Smooth muscle cell (in vitro differentiated cells): Measurements from ENCODE around the gene C2CD3. TPM values are rescaled to one million over a fixed set of nuclear protein-coding genes. Genes with fewer than 3 reads are reported as not detected.

Experiments used
- DNase-seq: peaks from one replicate; lab custom pipeline; 2025; ENCODE audit not compliant: unreplicated experiment; lab: John Stamatoyannopoulos, UW
- H2AFZ ChIP-seq: fragments of 200-600 bp; sonication (generic); 2 replicates; pipeline ENCODE4 v1.6.0; 2016; ENCODE audit warnings: antibody characterized with exemption, low read depth, mild to moderate bottlenecking
- H3F3A ChIP-seq: fragments of 200-600 bp; sonication (generic); 2 replicates; pipeline ENCODE4 v1.6.0; 2017; ENCODE audit warnings: antibody characterized with exemption, low read depth
- H3K27ac ChIP-seq: fragments of 200-600 bp; sonication (generic); 2 replicates; pipeline ENCODE4 v1.5.1; 2016; ENCODE audit warnings: low read depth, mild to moderate bottlenecking
- H3K27me3 ChIP-seq: fragments of 200-600 bp; sonication (generic); 2 replicates; pipeline ENCODE4 v1.6.1; 2016; ENCODE audit warnings: low read depth, mild to moderate bottlenecking
- H3K36me3 ChIP-seq: fragments of 200-600 bp; sonication (generic); 2 replicates; pipeline ENCODE4 v1.5.1; 2016; ENCODE audit warnings: low read depth
- H3K4me1 ChIP-seq: fragments of 200-600 bp; sonication (generic); 2 replicates; pipeline ENCODE4 v1.5.1; 2016; ENCODE audit warnings: low read depth
- H3K4me2 ChIP-seq: fragments of 200-600 bp; sonication (generic); 2 replicates; pipeline ENCODE4 v1.6.0; 2016; ENCODE audit warnings: mild to moderate bottlenecking
- H3K4me3 ChIP-seq: fragments of 200-600 bp; sonication (generic); 2 replicates; pipeline ENCODE4 v1.5.1; 2016; ENCODE audit warnings: mild to moderate bottlenecking
- H3K79me2 ChIP-seq: fragments of 200-600 bp; sonication (generic); 2 replicates; pipeline ENCODE4 v1.6.0; 2016; ENCODE audit warnings: low read depth, mild to moderate bottlenecking
- H3K9ac ChIP-seq: fragments of 200-600 bp; sonication (generic); 2 replicates; pipeline ENCODE4 v1.6.0; 2016; ENCODE audit warnings: low read depth
- H3K9me3 ChIP-seq: fragments of 200-600 bp; sonication (generic); replicated peaks from 2 replicates; pipeline ENCODE4 v1.5.1; 2016; ENCODE audit warnings: low read depth
- H4K20me1 ChIP-seq: fragments of 200-600 bp; sonication (generic); 2 replicates; pipeline ENCODE4 v1.6.0; 2016; ENCODE audit warnings: low read depth
- WGBS: methylation state at CpG from one replicate; pipeline ENCODE4 v1.1.7; 2016; ENCODE audit warnings: low lambda C conversion rate; 5-methylcytosine and 5-hydroxymethylcytosine counted together
- polyA plus RNA-seq: library from polyadenylated mRNA; unstranded; fragments of >200 nt; fragmentation: Nextera tagmentation; extraction: Ambion mirVana; gene quantifications from 2 replicates; pipeline ENCODE4 v1.2.1, GENCODE V29; 2016
- total RNA-seq: library from RNA; depleted of rRNA; stranded (reverse); fragments of >200 nt; gene quantifications from 2 replicates; pipeline ENCODE4 v1.2.3, GENCODE V29; 2014
- TF ChIP-seq, protein P1 (sequence below): fragments of 200-600 bp; sonication (generic); IDR thresholded peaks from 2 replicates; pipeline ENCODE4 v1.5.1; 2017; ENCODE audit warnings: borderline replicate concordance, mild to moderate bottlenecking, antibody characterized with exemption; ENCODE audit not compliant: insufficient read depth, poor library complexity, severe bottlenecking

C2CD3 gene
- total and polyA plus RNA-seq, 2 experiments from 2014 or later = 4.9 to 24.1 TPM

DNA sequence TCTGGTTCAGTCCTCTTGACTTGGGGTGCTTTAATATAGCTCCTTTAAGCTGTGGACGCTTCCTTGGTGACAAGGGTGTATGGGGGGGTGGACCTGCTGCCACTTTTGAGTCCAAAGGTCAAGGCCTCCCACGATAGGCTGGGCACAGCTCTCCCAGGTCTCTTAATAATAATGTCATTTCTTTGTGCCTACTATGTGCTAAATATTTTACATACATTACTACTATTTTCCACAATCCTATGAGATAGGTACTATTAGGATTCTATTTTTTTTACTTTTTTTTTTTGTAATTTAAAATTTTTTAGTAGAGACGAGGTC lies 161.6 kb downstream of the C2CD3 start:
- no peak overlapping the region for H3K4me3 ChIP-seq
- H3K4me2 ChIP-seq = no peak overlapping the region
- H2AFZ ChIP-seq = no peak overlapping the region
- TF ChIP-seq, protein P1, sequence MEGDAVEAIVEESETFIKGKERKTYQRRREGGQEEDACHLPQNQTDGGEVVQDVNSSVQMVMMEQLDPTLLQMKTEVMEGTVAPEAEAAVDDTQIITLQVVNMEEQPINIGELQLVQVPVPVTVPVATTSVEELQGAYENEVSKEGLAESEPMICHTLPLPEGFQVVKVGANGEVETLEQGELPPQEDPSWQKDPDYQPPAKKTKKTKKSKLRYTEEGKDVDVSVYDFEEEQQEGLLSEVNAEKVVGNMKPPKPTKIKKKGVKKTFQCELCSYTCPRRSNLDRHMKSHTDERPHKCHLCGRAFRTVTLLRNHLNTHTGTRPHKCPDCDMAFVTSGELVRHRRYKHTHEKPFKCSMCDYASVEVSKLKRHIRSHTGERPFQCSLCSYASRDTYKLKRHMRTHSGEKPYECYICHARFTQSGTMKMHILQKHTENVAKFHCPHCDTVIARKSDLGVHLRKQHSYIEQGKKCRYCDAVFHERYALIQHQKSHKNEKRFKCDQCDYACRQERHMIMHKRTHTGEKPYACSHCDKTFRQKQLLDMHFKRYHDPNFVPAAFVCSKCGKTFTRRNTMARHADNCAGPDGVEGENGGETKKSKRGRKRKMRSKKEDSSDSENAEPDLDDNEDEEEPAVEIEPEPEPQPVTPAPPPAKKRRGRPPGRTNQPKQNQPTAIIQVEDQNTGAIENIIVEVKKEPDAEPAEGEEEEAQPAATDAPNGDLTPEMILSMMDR = no peak
- H3K27ac ChIP-seq = no peak overlapping the region
- H3K9ac ChIP-seq = no peak overlapping the region
- no peak for DNase-seq
- H3K27me3 ChIP-seq = no peaks in the 10 kb centered on the region
- no peaks in the 10 kb centered on the region for H3F3A ChIP-seq
- no peaks in the 10 kb centered on the region for H3K4me1 ChIP-seq
- 93% methylated on average over 3 of the region's 3 CpGs for WGBS
- no peaks in the 10 kb centered on the region for H3K9me3 ChIP-seq
- no peaks in the 10 kb centered on the region for H3K36me3 ChIP-seq
- no peaks in the 10 kb centered on the region for H4K20me1 ChIP-seq
- no peaks in the 10 kb centered on the region for H3K79me2 ChIP-seq

DNA sequence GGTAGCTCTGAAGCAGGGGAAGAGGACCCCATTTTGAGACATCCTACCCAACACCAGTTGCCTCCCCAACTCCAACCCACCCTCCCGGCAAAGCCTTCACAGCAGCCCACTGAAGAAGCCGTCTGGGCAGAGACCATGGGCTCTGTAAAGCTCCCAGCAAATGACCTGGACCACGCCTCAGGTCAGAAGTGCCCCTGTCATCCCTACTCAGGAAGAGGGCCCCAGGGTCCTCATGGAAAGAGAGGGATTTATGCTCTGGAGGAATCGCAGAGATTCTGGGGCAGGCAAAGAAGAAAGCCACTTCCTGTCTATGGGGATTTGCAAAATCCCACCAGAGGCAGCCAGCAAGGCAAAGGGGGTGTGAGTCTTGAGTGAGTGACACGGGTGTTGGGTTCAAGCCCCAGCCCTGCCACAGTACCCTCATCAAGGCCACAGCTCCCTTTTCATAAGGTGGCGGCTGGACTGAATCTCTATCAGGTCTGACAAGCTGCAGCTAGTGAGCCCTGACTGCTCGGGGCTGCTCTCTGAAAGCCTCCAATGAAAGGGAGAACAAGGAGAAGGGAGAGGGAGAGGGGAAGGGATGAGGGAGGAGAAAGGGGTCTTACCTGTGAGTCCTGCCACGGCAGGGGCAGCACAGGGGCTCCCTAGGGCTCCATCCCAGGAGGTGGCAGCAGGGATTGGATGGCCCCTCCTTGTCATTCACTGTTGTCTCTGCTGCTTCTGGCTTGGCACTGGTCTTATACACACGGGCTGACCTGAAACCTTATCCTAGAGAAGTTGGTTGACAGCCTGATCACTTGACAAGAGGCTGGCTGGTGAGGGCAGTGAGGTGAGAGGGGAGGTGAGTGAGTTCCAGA lies 162.2 kb downstream of the C2CD3 start, which contains the start of gene UCP3:
Gene UCP3 (minus strand): TSS at position 713 of the 857 bp plus-strand sequence. CDS start 2,043 bp downstream, outside the sequence.
- Histone ChIP-seq H3K4me2 (peak within 1 kb of the TSS; percentile 74), H3K4me3 (no peak within 1 kb of the TSS), H3K27ac (no peak within 1 kb of the TSS), H3F3A (no peaks in the 10 kb centered on the region), H3K4me1 (no peaks in the 10 kb centered on the region), H3K9me3 (no peaks in the 10 kb centered on the region), H4K20me1 (no peaks in the 10 kb centered on the region), H3K9ac (no peak within 1 kb of the TSS), H3K27me3 (no peaks in the 10 kb centered on the region), H3K36me3 (no peaks in the 10 kb centered on the region), H2AFZ (no peak within 1 kb of the TSS), H3K79me2 (no peaks in the 10 kb centered on the region)
- TF ChIP-seq, protein P1 = no peak
- no peak for DNase-seq
- 60% methylated on average over 9 of the region's 9 CpGs for WGBS

DNA sequence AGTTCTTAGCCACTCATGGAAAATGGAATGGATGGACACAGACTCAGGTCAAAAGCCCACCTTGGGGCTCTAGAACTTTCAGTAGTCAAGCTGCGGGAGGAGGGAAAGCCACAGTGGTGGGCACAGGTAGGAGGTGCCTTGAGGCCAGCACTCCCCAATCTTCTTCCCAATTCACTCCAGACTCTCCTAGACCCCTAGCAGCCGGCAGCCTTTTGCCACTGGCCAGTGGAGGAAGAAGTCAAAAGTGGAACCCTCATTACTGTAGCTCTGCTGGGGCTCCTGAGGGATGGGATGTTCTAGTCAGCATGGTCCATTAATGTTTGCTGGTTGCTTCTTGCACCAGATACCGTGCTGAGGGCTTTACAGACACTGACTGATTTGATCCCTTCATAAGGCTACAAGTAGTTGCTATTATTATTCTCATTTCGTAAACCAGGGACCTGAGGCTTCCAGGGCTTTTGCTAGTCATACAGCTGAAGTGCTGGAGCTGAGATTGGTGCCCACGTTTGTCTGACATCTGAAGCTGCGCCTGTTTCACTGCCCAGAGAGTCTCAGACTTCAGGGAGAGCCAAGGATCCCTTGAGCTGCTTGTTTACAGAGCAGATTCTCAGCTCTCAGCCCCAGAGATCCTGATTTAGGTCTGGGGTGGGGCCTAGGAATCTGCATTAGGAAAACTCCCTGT lies 163.0 kb downstream of the C2CD3 start:
- Histone ChIP-seq H3K79me2 (no peaks in the 10 kb centered on the region), H3K4me1 (no peaks in the 10 kb centered on the region), H2AFZ (no peak overlapping the region), H4K20me1 (no peaks in the 10 kb centered on the region), H3K36me3 (no peaks in the 10 kb centered on the region), H3K9ac (no peak overlapping the region), H3F3A (no peaks in the 10 kb centered on the region), H3K9me3 (no peaks in the 10 kb centered on the region), H3K4me3 (no peak overlapping the region), H3K27ac (no peak overlapping the region), H3K27me3 (no peaks in the 10 kb centered on the region), H3K4me2 (peak overlapping the region; percentile 74)
- 55% methylated on average over 6 of the region's 6 CpGs for WGBS
- TF ChIP-seq, protein P1 = no peak
- no peak for DNase-seq
